Measurements from ENCODE around the gene ZSWIM5.

DNA sequence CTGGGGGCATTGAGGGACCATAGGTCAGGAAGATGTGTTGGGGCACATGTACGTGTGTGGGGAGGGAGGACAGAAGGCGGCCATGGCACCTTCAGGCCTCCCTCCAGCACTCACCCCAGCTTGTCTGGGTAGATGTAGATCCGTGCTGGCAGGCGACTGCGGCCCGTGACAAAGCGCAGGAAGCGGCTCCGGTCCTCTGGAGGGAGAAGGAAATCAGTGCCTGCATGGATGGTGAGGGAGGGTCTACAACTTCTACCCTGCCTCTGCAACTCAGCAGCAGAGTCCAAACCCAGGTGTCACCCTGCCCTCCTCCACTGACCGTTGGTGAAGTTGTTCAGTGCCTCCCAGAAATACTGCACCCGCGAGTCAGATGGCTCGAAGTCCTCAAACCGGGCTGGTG is 202.7 kb downstream of the ZSWIM5 start:
- TF ChIP-seq, protein P1, sequence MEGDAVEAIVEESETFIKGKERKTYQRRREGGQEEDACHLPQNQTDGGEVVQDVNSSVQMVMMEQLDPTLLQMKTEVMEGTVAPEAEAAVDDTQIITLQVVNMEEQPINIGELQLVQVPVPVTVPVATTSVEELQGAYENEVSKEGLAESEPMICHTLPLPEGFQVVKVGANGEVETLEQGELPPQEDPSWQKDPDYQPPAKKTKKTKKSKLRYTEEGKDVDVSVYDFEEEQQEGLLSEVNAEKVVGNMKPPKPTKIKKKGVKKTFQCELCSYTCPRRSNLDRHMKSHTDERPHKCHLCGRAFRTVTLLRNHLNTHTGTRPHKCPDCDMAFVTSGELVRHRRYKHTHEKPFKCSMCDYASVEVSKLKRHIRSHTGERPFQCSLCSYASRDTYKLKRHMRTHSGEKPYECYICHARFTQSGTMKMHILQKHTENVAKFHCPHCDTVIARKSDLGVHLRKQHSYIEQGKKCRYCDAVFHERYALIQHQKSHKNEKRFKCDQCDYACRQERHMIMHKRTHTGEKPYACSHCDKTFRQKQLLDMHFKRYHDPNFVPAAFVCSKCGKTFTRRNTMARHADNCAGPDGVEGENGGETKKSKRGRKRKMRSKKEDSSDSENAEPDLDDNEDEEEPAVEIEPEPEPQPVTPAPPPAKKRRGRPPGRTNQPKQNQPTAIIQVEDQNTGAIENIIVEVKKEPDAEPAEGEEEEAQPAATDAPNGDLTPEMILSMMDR (IDR thresholded peaks at IDR 0.05; ENCODE audit: poor library complexity) = no peak
- no peak for TF ChIP-seq EZH2 (IDR thresholded peaks at IDR 0.05; ENCODE audit: borderline replicate concordance)

All from hepatocyte (in vitro differentiated cells).